Measurements from ENCODE around the gene INS.

The INS gene

GRCh38 chr11:2173150-2173693, 12.2 kb upstream of the INS start:
- no peak overlapping the region for H3K9ac ChIP-seq (ENCODE audit: low read depth in 1 of 2, low read length in 2 of 2)
- no peaks in the 10 kb centered on the region for H3K27me3 ChIP-seq (ENCODE audit: control insufficient read depth in 2 of 2, insufficient read depth in 2 of 2, low read length in 2 of 2)
- no peaks in the 10 kb centered on the region for H3K36me3 ChIP-seq (ENCODE audit: control insufficient read depth in 2 of 2, insufficient read depth in 2 of 2, low read length in 2 of 2)
- no peaks in the 10 kb centered on the region for H3K4me1 ChIP-seq (ENCODE audit: control insufficient read depth in 2 of 2, insufficient read depth in 2 of 2, low read length in 2 of 2)
- no peaks in the 10 kb centered on the region for H3K9me3 ChIP-seq (ENCODE audit: control insufficient read depth in 2 of 2, low read length in 2 of 2)
- no peak overlapping the region for H3K4me3 ChIP-seq (ENCODE audit: low read length in 2 of 2)
- no peak overlapping the region for H3K27ac ChIP-seq (ENCODE audit: low read depth in 2 of 2, low read length in 2 of 2)

GRCh38 chr11:2172676-2173075, 11.7 kb upstream of the INS start:
- Histone ChIP-seq H3K9ac (ENCODE audit: low read depth in 1 of 2, low read length in 2 of 2) (no peak overlapping the region), H3K4me3 (ENCODE audit: low read length in 2 of 2) (no peak overlapping the region), H3K27me3 (ENCODE audit: control insufficient read depth in 2 of 2, insufficient read depth in 2 of 2, low read length in 2 of 2) (no peaks in the 10 kb centered on the region), H3K27ac (ENCODE audit: low read depth in 2 of 2, low read length in 2 of 2) (no peak overlapping the region), H3K9me3 (ENCODE audit: control insufficient read depth in 2 of 2, low read length in 2 of 2) (no peaks in the 10 kb centered on the region), H3K4me1 (ENCODE audit: control insufficient read depth in 2 of 2, insufficient read depth in 2 of 2, low read length in 2 of 2) (no peaks in the 10 kb centered on the region), H3K36me3 (ENCODE audit: control insufficient read depth in 2 of 2, insufficient read depth in 2 of 2, low read length in 2 of 2) (no peaks in the 10 kb centered on the region)

- Histone ChIP-seq H3K4me3 (ENCODE audit: low read length in 2 of 2) (no peak within 1 kb of the TSS), H3K9ac (ENCODE audit: low read depth in 1 of 2, low read length in 2 of 2) (no peak within 1 kb of the TSS), H3K36me3 (ENCODE audit: control insufficient read depth in 2 of 2, insufficient read depth in 2 of 2, low read length in 2 of 2) (no peaks in the 10 kb centered on the region), H3K27me3 (ENCODE audit: control insufficient read depth in 2 of 2, insufficient read depth in 2 of 2, low read length in 2 of 2) (no peaks in the 10 kb centered on the region), H3K4me1 (ENCODE audit: control insufficient read depth in 2 of 2, insufficient read depth in 2 of 2, low read length in 2 of 2) (no peaks in the 10 kb centered on the region), H3K27ac (ENCODE audit: low read depth in 2 of 2, low read length in 2 of 2) (no peak within 1 kb of the TSS), H3K9me3 (ENCODE audit: control insufficient read depth in 2 of 2, low read length in 2 of 2) (no peaks in the 10 kb centered on the region)
These were observed 10.6 kb upstream of the INS start, which contains the start of gene TH for GRCh38 chr11:2171591-2172003. TH (minus strand) TSS chr11:2171815; CDS start chr11:2171786, 29 bp downstream.

GRCh38 chr11:2169626-2170570, 8.9 kb upstream of the INS start:
- no peaks in the 10 kb centered on the region for H3K9me3 ChIP-seq (ENCODE audit: control insufficient read depth in 2 of 2, low read length in 2 of 2)
- no peaks in the 10 kb centered on the region for H3K27me3 ChIP-seq (ENCODE audit: control insufficient read depth in 2 of 2, insufficient read depth in 2 of 2, low read length in 2 of 2)
- H3K9ac ChIP-seq (ENCODE audit: low read depth in 1 of 2, low read length in 2 of 2), result no peak overlapping the region
- peaks cover 0 to 2% of the 10 kb centered on the region in 2 donors for H3K4me1 ChIP-seq (ENCODE audit: control insufficient read depth in 2 of 2, insufficient read depth in 2 of 2, low read length in 2 of 2)
- no peak overlapping the region for H3K4me3 ChIP-seq (ENCODE audit: low read length in 2 of 2)
- H3K36me3 ChIP-seq (ENCODE audit: control insufficient read depth in 2 of 2, insufficient read depth in 2 of 2, low read length in 2 of 2), result no peaks in the 10 kb centered on the region
- no peak overlapping the region for H3K27ac ChIP-seq (ENCODE audit: low read depth in 2 of 2, low read length in 2 of 2)

GRCh38 chr11:2169005-2169378, 8.0 kb upstream of the INS start:
- Histone ChIP-seq H3K27me3 (ENCODE audit: control insufficient read depth in 2 of 2, insufficient read depth in 2 of 2, low read length in 2 of 2) (no peaks in the 10 kb centered on the region), H3K4me1 (ENCODE audit: control insufficient read depth in 2 of 2, insufficient read depth in 2 of 2, low read length in 2 of 2) (peaks cover 0 to 2% of the 10 kb centered on the region in 2 donors)

GRCh38 chr11:2168286-2169004, 7.4 kb upstream of the INS start:
- no peaks in the 10 kb centered on the region for H3K27me3 ChIP-seq (ENCODE audit: control insufficient read depth in 2 of 2, insufficient read depth in 2 of 2, low read length in 2 of 2)
- peaks cover 0 to 2% of the 10 kb centered on the region in 2 donors for H3K4me1 ChIP-seq (ENCODE audit: control insufficient read depth in 2 of 2, insufficient read depth in 2 of 2, low read length in 2 of 2)
- H3K4me3 ChIP-seq (ENCODE audit: low read length in 2 of 2), result no peak overlapping the region
- H3K36me3 ChIP-seq (ENCODE audit: control insufficient read depth in 2 of 2, insufficient read depth in 2 of 2, low read length in 2 of 2), result no peaks in the 10 kb centered on the region
- no peak overlapping the region for H3K9ac ChIP-seq (ENCODE audit: low read depth in 1 of 2, low read length in 2 of 2)
- H3K9me3 ChIP-seq (ENCODE audit: control insufficient read depth in 2 of 2, low read length in 2 of 2), result no peaks in the 10 kb centered on the region
- H3K27ac ChIP-seq (ENCODE audit: low read depth in 2 of 2, low read length in 2 of 2), result no peak overlapping the region

More at GRCh38 chr11:2169005-2169378, 8.0 kb upstream of the INS start:
- no peaks in the 10 kb centered on the region for H3K9me3 ChIP-seq (ENCODE audit: control insufficient read depth in 2 of 2, low read length in 2 of 2)
- H3K9ac ChIP-seq (ENCODE audit: low read depth in 1 of 2, low read length in 2 of 2), result no peak overlapping the region
- H3K36me3 ChIP-seq (ENCODE audit: control insufficient read depth in 2 of 2, insufficient read depth in 2 of 2, low read length in 2 of 2), result no peaks in the 10 kb centered on the region
- no peak overlapping the region for H3K27ac ChIP-seq (ENCODE audit: low read depth in 2 of 2, low read length in 2 of 2)
- no peak overlapping the region for H3K4me3 ChIP-seq (ENCODE audit: low read length in 2 of 2)

GRCh38 chr11:2167141-2168045, 6.4 kb upstream of the INS start:
- H3K4me1 ChIP-seq (ENCODE audit: control insufficient read depth in 2 of 2, insufficient read depth in 2 of 2, low read length in 2 of 2), result peaks cover 0 to 2% of the 10 kb centered on the region in 2 donors
- no peaks in the 10 kb centered on the region for H3K9me3 ChIP-seq (ENCODE audit: control insufficient read depth in 2 of 2, low read length in 2 of 2)
- no peak overlapping the region for H3K9ac ChIP-seq (ENCODE audit: low read depth in 1 of 2, low read length in 2 of 2)
- H3K4me3 ChIP-seq (ENCODE audit: low read length in 2 of 2), result no peak overlapping the region
- no peaks in the 10 kb centered on the region for H3K27me3 ChIP-seq (ENCODE audit: control insufficient read depth in 2 of 2, insufficient read depth in 2 of 2, low read length in 2 of 2)
- H3K27ac ChIP-seq (ENCODE audit: low read depth in 2 of 2, low read length in 2 of 2), result no peak overlapping the region
- H3K36me3 ChIP-seq (ENCODE audit: control insufficient read depth in 2 of 2, insufficient read depth in 2 of 2, low read length in 2 of 2), result no peaks in the 10 kb centered on the region

GRCh38 chr11:2166091-2166851, 5.3 kb upstream of the INS start:
- Histone ChIP-seq H3K9me3 (ENCODE audit: control insufficient read depth in 2 of 2, low read length in 2 of 2) (no peaks in the 10 kb centered on the region), H3K4me1 (ENCODE audit: control insufficient read depth in 2 of 2, insufficient read depth in 2 of 2, low read length in 2 of 2) (peaks cover 0 to 2% of the 10 kb centered on the region in 2 donors), H3K4me3 (ENCODE audit: low read length in 2 of 2) (no peak overlapping the region), H3K27me3 (ENCODE audit: control insufficient read depth in 2 of 2, insufficient read depth in 2 of 2, low read length in 2 of 2) (no peaks in the 10 kb centered on the region), H3K27ac (ENCODE audit: low read depth in 2 of 2, low read length in 2 of 2) (no peak overlapping the region), H3K9ac (ENCODE audit: low read depth in 1 of 2, low read length in 2 of 2) (no peak overlapping the region), H3K36me3 (ENCODE audit: control insufficient read depth in 2 of 2, insufficient read depth in 2 of 2, low read length in 2 of 2) (no peaks in the 10 kb centered on the region)

- Histone ChIP-seq H3K4me3 (ENCODE audit: low read length in 2 of 2) (no peak overlapping the region), H3K27me3 (ENCODE audit: control insufficient read depth in 2 of 2, insufficient read depth in 2 of 2, low read length in 2 of 2) (no peaks in the 10 kb centered on the region), H3K4me1 (ENCODE audit: control insufficient read depth in 2 of 2, insufficient read depth in 2 of 2, low read length in 2 of 2) (peaks cover 0 to 2% of the 10 kb centered on the region in 2 donors), H3K9ac (ENCODE audit: low read depth in 1 of 2, low read length in 2 of 2) (no peak overlapping the region), H3K9me3 (ENCODE audit: control insufficient read depth in 2 of 2, low read length in 2 of 2) (no peaks in the 10 kb centered on the region), H3K36me3 (ENCODE audit: control insufficient read depth in 2 of 2, insufficient read depth in 2 of 2, low read length in 2 of 2) (no peaks in the 10 kb centered on the region), H3K27ac (ENCODE audit: low read depth in 2 of 2, low read length in 2 of 2) (no peak overlapping the region)
These were observed 4.6 kb upstream of the INS start for GRCh38 chr11:2165571-2165970.

Data from mucosa of rectum (tissue), 2 donors.